ENCODE results near the gene CDK13.
A peak's percentile ranks its signal among the peaks of the same experiment; 100 is the strongest.
"Not testable (repeated sequence)": the region's sequence is repeated elsewhere in the genome, so short reads cannot be mapped to it uniquely, and the experiment has no call there.

Gene CDK13

GRCh38 chr7:40101201-40101600, 151.1 kb downstream of the CDK13 start:
- Histone ChIP-seq H3K4me3 (ENCODE audit: low read length) (no peak overlapping the region), H3K9me3 (ENCODE audit: control insufficient read depth, low read length) (no peaks in the 10 kb centered on the region), H3K4me1 (ENCODE audit: control insufficient read depth, insufficient read depth, low read length) (peaks cover 33% of the 10 kb centered on the region), H3K36me3 (ENCODE audit: control insufficient read depth, insufficient read depth, low read length, severe bottlenecking) (no peaks in the 10 kb centered on the region), H3K27me3 (replicated peaks; ENCODE audit: control insufficient read depth, insufficient read depth, low read length) (no peaks in the 10 kb centered on the region), H3K9ac (ENCODE audit: low read length) (no peak overlapping the region)
- DNase-seq (ENCODE audit: low read depth) = no peak

- DNase-seq (ENCODE audit: low read depth) = no peak
- no peaks in the 10 kb centered on the region for H3K9me3 ChIP-seq (ENCODE audit: control insufficient read depth, low read length)
- no peak overlapping the region for H3K4me3 ChIP-seq (ENCODE audit: low read length)
- H3K9ac ChIP-seq (ENCODE audit: low read length) = no peak overlapping the region
- H3K4me1 ChIP-seq (ENCODE audit: control insufficient read depth, insufficient read depth, low read length) = peaks cover 16% of the 10 kb centered on the region
- peaks cover 5% of the 10 kb centered on the region for H3K36me3 ChIP-seq (ENCODE audit: control insufficient read depth, insufficient read depth, low read length, severe bottlenecking)
- no peaks in the 10 kb centered on the region for H3K27me3 ChIP-seq (replicated peaks; ENCODE audit: control insufficient read depth, insufficient read depth, low read length)
Measured at GRCh38 chr7:40102897-40103296, 152.8 kb downstream of the CDK13 start.

GRCh38 chr7:40105879-40106473, 155.9 kb downstream of the CDK13 start:
- no peak overlapping the region for H3K9ac ChIP-seq (ENCODE audit: low read length)
- no peaks in the 10 kb centered on the region for H3K4me1 ChIP-seq (ENCODE audit: control insufficient read depth, insufficient read depth, low read length)
- H3K36me3 ChIP-seq (ENCODE audit: control insufficient read depth, insufficient read depth, low read length, severe bottlenecking) = peaks cover 5% of the 10 kb centered on the region
- no peak for DNase-seq (ENCODE audit: low read depth)
- no peaks in the 10 kb centered on the region for H3K9me3 ChIP-seq (ENCODE audit: control insufficient read depth, low read length)
- H3K4me3 ChIP-seq (ENCODE audit: low read length) = no peak overlapping the region
- no peaks in the 10 kb centered on the region for H3K27me3 ChIP-seq (replicated peaks; ENCODE audit: control insufficient read depth, insufficient read depth, low read length)

- no peak for DNase-seq (ENCODE audit: low read depth)
- no peaks in the 10 kb centered on the region for H3K27me3 ChIP-seq (replicated peaks; ENCODE audit: control insufficient read depth, insufficient read depth, low read length)
- H3K36me3 ChIP-seq (ENCODE audit: control insufficient read depth, insufficient read depth, low read length, severe bottlenecking) = peaks cover 4% of the 10 kb centered on the region
- H3K4me3 ChIP-seq (ENCODE audit: low read length) = no peak overlapping the region
- no peaks in the 10 kb centered on the region for H3K9me3 ChIP-seq (ENCODE audit: control insufficient read depth, low read length)
- H3K9ac ChIP-seq (ENCODE audit: low read length) = no peak overlapping the region
- no peaks in the 10 kb centered on the region for H3K4me1 ChIP-seq (ENCODE audit: control insufficient read depth, insufficient read depth, low read length)
Measured at GRCh38 chr7:40115936-40116335, 165.9 kb downstream of the CDK13 start.

GRCh38 chr7:40117199-40117598, 167.1 kb downstream of the CDK13 start:
- H3K4me1 ChIP-seq (ENCODE audit: control insufficient read depth, insufficient read depth, low read length); H3K4me3 ChIP-seq (ENCODE audit: low read length); DNase-seq (ENCODE audit: low read depth); H3K36me3 ChIP-seq (ENCODE audit: control insufficient read depth, insufficient read depth, low read length, severe bottlenecking); H3K9ac ChIP-seq (ENCODE audit: low read length); H3K27me3 ChIP-seq (replicated peaks; ENCODE audit: control insufficient read depth, insufficient read depth, low read length); H3K9me3 ChIP-seq (ENCODE audit: control insufficient read depth, low read length): not testable (repeated sequence)

GRCh38 chr7:40118201-40118600, 168.1 kb downstream of the CDK13 start:
- DNase-seq (ENCODE audit: low read depth); H3K9me3 ChIP-seq (ENCODE audit: control insufficient read depth, low read length); H3K36me3 ChIP-seq (ENCODE audit: control insufficient read depth, insufficient read depth, low read length, severe bottlenecking); H3K4me1 ChIP-seq (ENCODE audit: control insufficient read depth, insufficient read depth, low read length); H3K9ac ChIP-seq (ENCODE audit: low read length); H3K4me3 ChIP-seq (ENCODE audit: low read length); H3K27me3 ChIP-seq (replicated peaks; ENCODE audit: control insufficient read depth, insufficient read depth, low read length): not testable (repeated sequence)

GRCh38 chr7:40120020-40120419, 170.0 kb downstream of the CDK13 start:
- Histone ChIP-seq H3K36me3 (ENCODE audit: control insufficient read depth, insufficient read depth, low read length, severe bottlenecking) (no peaks in the 10 kb centered on the region), H3K4me1 (ENCODE audit: control insufficient read depth, insufficient read depth, low read length) (no peaks in the 10 kb centered on the region), H3K27me3 (replicated peaks; ENCODE audit: control insufficient read depth, insufficient read depth, low read length) (no peaks in the 10 kb centered on the region), H3K4me3 (ENCODE audit: low read length) (no peak overlapping the region), H3K9me3 (ENCODE audit: control insufficient read depth, low read length) (no peaks in the 10 kb centered on the region), H3K9ac (ENCODE audit: low read length) (no peak overlapping the region)
- no peak for DNase-seq (ENCODE audit: low read depth)

- H3K36me3 ChIP-seq (ENCODE audit: control insufficient read depth, insufficient read depth, low read length, severe bottlenecking); H3K4me1 ChIP-seq (ENCODE audit: control insufficient read depth, insufficient read depth, low read length); H3K9me3 ChIP-seq (ENCODE audit: control insufficient read depth, low read length); H3K27me3 ChIP-seq (replicated peaks; ENCODE audit: control insufficient read depth, insufficient read depth, low read length); DNase-seq (ENCODE audit: low read depth); H3K4me3 ChIP-seq (ENCODE audit: low read length); H3K9ac ChIP-seq (ENCODE audit: low read length): not testable (repeated sequence)
Measured at GRCh38 chr7:40122100-40122939, 172.3 kb downstream of the CDK13 start.

- Histone ChIP-seq H3K27me3 (replicated peaks; ENCODE audit: control insufficient read depth, insufficient read depth, low read length) (no peaks in the 10 kb centered on the region), H3K4me1 (ENCODE audit: control insufficient read depth, insufficient read depth, low read length) (no peaks in the 10 kb centered on the region), H3K36me3 (ENCODE audit: control insufficient read depth, insufficient read depth, low read length, severe bottlenecking) (no peaks in the 10 kb centered on the region), H3K9me3 (ENCODE audit: control insufficient read depth, low read length) (no peaks in the 10 kb centered on the region), H3K9ac (ENCODE audit: low read length) (no peak overlapping the region), H3K4me3 (ENCODE audit: low read length) (no peak overlapping the region)
- DNase-seq (ENCODE audit: low read depth) = no peak
Measured at GRCh38 chr7:40122940-40123254, 172.8 kb downstream of the CDK13 start.

- Histone ChIP-seq H3K36me3 (ENCODE audit: control insufficient read depth, insufficient read depth, low read length, severe bottlenecking) (no peaks in the 10 kb centered on the region), H3K4me1 (ENCODE audit: control insufficient read depth, insufficient read depth, low read length) (peaks cover 27% of the 10 kb centered on the region), H3K9me3 (ENCODE audit: control insufficient read depth, low read length) (no peaks in the 10 kb centered on the region), H3K4me3 (ENCODE audit: low read length) (peak overlapping the region; percentile 98), H3K9ac (ENCODE audit: low read length) (peak overlapping the region; percentile 97), H3K27me3 (replicated peaks; ENCODE audit: control insufficient read depth, insufficient read depth, low read length) (no peaks in the 10 kb centered on the region)
- peak; percentile 64 for DNase-seq (ENCODE audit: low read depth)
Measured at GRCh38 chr7:40133561-40134427, 183.7 kb downstream of the CDK13 start.

All from adipocyte (in vitro differentiated cells).